Activated naive CD8-positive, alpha-beta T cell treated with anti-CD3 and anti-CD28 coated beads, Interleukin-2, amount 10 ng/mL, durations not matched to agents 7 days and 5 days (primary cell): ENCODE results near the gene OR1D2. TPM values are rescaled to one million over a fixed set of nuclear protein-coding genes. Genes with fewer than 3 reads are reported as not detected.

Source experiments
- ATAC-seq: fragments of 150-1000 bp; cut with Tn5 transposase; one replicate; pipeline ENCODE4 v1.10.0; 2021; ENCODE audit warnings: low read depth, moderate library complexity
- POLR2A ChIA-PET: fragments of 350-600 bp; sonication (Branson Sonifier 250); formaldehyde crosslinking; loops from one replicate; lab custom pipeline; 2021; ENCODE audit warnings: antibody characterized with exemption; lab: Charles Lee
- DNase-seq: peaks from one replicate; pipeline ENCODE4 v3.0.0; 2021
- H3K27ac Mint-ChIP-seq: one replicate; pipeline ENCODE4 v1.8.0; 2022; ENCODE audit warnings: mild to moderate bottlenecking, mixed read lengths
- H3K27me3 Mint-ChIP-seq: one replicate; pipeline ENCODE4 v1.8.0; 2022; ENCODE audit warnings: mild to moderate bottlenecking, moderate library complexity, mixed read lengths
- H3K36me3 Mint-ChIP-seq: one replicate; pipeline ENCODE4 v1.8.0; 2021; ENCODE audit warnings: mild to moderate bottlenecking, mixed read lengths
- H3K4me1 Mint-ChIP-seq: one replicate; pipeline ENCODE4 v1.8.0; 2021; ENCODE audit warnings: mixed read lengths
- H3K4me3 Mint-ChIP-seq: one replicate; pipeline ENCODE4 v1.8.0; 2022; ENCODE audit warnings: mild to moderate bottlenecking, moderate library complexity, mixed read lengths
- H3K9me3 Mint-ChIP-seq: one replicate; pipeline ENCODE4 v1.8.0; 2021; ENCODE audit warnings: mixed read lengths
- total RNA-seq, 2 experiments: library from RNA; stranded (reverse); gene quantifications; one replicate each; pipeline ENCODE4 v1.2.3, GENCODE V29; 2021

OR1D2 gene
- total RNA-seq, 2 experiments from 2014 or later = not detected

DNA sequence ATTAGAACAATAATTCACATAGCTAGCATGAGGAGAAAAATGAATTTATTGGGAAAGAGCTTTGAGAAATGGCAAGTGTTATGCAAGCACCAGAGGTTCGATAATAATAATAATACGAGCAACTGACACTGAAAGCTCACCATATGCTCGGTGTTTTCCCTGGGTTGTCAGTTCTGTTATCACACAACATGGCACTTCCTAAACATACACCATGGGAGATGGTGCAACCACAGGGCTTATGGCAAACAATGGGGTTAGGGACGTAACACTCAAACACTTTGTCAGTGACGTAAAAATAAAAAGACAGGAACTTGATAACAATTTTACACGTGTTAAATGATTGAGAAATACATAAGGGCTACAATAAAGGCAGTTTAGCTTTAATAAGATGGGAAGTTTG lies 64.5 kb downstream of the OR1D2 start:
- no peak for DNase-seq
- Mint-ChIP-seq H3K4me3 (no peak overlapping the region), H3K27me3 (peaks cover 10% of the 10 kb centered on the region), H3K36me3 (no peaks in the 10 kb centered on the region), H3K27ac (no peak overlapping the region), H3K4me1 (no peaks in the 10 kb centered on the region), H3K9me3 (peaks cover 3% of the 10 kb centered on the region)
- no peak for ATAC-seq
- POLR2A ChIA-PET = interaction anchor here (0.6 kb wide), 1 partner anchor 164 kb away, joined by 4 read pairs; no protein-coding TSS in a partner anchor

GRCh38 chr17:3038941-3039340 lies 65.3 kb downstream of the OR1D2 start:
- no peak for ATAC-seq
- Mint-ChIP-seq H3K4me3 (no peak overlapping the region), H3K4me1 (no peaks in the 10 kb centered on the region), H3K27ac (no peak overlapping the region), H3K27me3 (peaks cover 10% of the 10 kb centered on the region), H3K36me3 (no peaks in the 10 kb centered on the region), H3K9me3 (peaks cover 3% of the 10 kb centered on the region)
- no peak for DNase-seq
- POLR2A ChIA-PET = no interaction called here

Other genes with a start within 250 kb of the OR1D2 start
- gene OR1D5, start 40.8 kb downstream of the OR1D2 start, total RNA-seq = not detected
- gene OR1G1, start 23.1 kb upstream of the OR1D2 start, total RNA-seq = not detected
- gene OR1A2, start 93.1 kb upstream of the OR1D2 start, total RNA-seq = not detected
- gene OR1A1, start 103.2 kb upstream of the OR1D2 start, total RNA-seq = not detected
- gene OR3A1, start 193.9 kb upstream of the OR1D2 start, total RNA-seq = under 1 TPM; 0.23 to 0.39 TPM